ENCODE data around the gene ACOT13.
"Not testable (repeated sequence)": the region's sequence is repeated elsewhere in the genome, so short reads cannot be mapped to it uniquely, and the experiment has no call there.

GRCh38 chr6:24730653-24731052, 63.8 kb downstream of the ACOT13 start:
- TF ChIP-seq CTCF, POLR2A, EP300, POLR2AphosphoS5 (IDR thresholded peaks at IDR 0.05): not testable (repeated sequence)

Measured in gastroesophageal sphincter (tissue), 3 donors.